Esophagus squamous epithelium (tissue), 5 donors: ENCODE data around the gene SLC29A2. TPM values are rescaled to one million over a fixed set of nuclear protein-coding genes. Genes with fewer than 3 reads are reported as not detected.

Experiments used
- DNase-seq: peaks from one replicate; lab custom pipeline; 2025; lab: John Stamatoyannopoulos, UW
- H3K27ac ChIP-seq, 4 donors: fragments of 200-600 bp; sonication (generic); one replicate each; pipeline ENCODE4 v1.5.1; 2016 to 2019; ENCODE audit warnings: mild to moderate bottlenecking in 1 of 4
- H3K27me3 ChIP-seq, 4 donors: fragments of 200-600 bp; sonication (generic); 1 replicate in 3 of 4; 2 replicates in 1 of 4; pipeline versions ENCODE4 v1.5.1 to v1.6.0; 2017 to 2021; ENCODE audit warnings: antibody characterized with exemption in 1 of 4
- H3K36me3 ChIP-seq, 3 donors: fragments of 200-600 bp; sonication (generic); one replicate each; pipeline ENCODE4 v1.5.1; 2016 to 2019
- H3K4me1 ChIP-seq, 3 donors: fragments of 200-600 bp; sonication (generic); one replicate each; pipeline ENCODE4 v1.5.1; 2017 to 2019
- H3K4me3 ChIP-seq, 4 donors: fragments of 200-600 bp; sonication (generic); 1 replicate in 3 of 4; 2 replicates in 1 of 4; pipeline ENCODE4 v1.5.1; 2016 to 2019; ENCODE audit warnings: mild to moderate bottlenecking in 2 of 4, moderate library complexity in 1 of 4
- H3K9me3 ChIP-seq, 3 donors: fragments of 200-600 bp; sonication (generic); one replicate each; pipeline ENCODE4 v1.5.1; 2016 to 2019
- POLR2A ChIP-seq, 4 donors: fragments of 450-650 bp; IDR thresholded peaks; one replicate each; pipeline ENCODE4 v1.6.1; 2017; ENCODE audit warnings: antibody characterized with exemption in 4 of 4, mild to moderate bottlenecking in 4 of 4, moderate library complexity in 3 of 4
- WGBS, 2 donors: methylation state at CpG; one replicate each; pipeline ENCODE4 v1.1.5; 2018; 5-methylcytosine and 5-hydroxymethylcytosine counted together
- intact Hi-C: fragments of 100-400 bp; cut with DNase I; formaldehyde crosslinking; loops from one replicate; pipeline ENCODE4 v1.15.0; 2022
- total RNA-seq, 4 donors: library from RNA; depleted of rRNA; stranded (reverse); fragments of >200 nt; gene quantifications; one replicate each; pipeline ENCODE4 v1.1.0, GENCODE V29; 2016
- TF ChIP-seq, protein P1 (sequence below), 6 experiments: fragments of 450-650 bp in 4 of 6; fragments of 200-600 bp in 2 of 6; sonication (generic) in 2 of 6; IDR thresholded peaks; one replicate each; pipeline ENCODE4 v1.5.1; 2016 to 2019; ENCODE audit warnings: antibody characterized with exemption in 6 of 6, mild to moderate bottlenecking in 4 of 6, moderate library complexity in 4 of 6
- donor health status: DM: yes; HTN: yes; CAD: no.

Gene SLC29A2, protein sequence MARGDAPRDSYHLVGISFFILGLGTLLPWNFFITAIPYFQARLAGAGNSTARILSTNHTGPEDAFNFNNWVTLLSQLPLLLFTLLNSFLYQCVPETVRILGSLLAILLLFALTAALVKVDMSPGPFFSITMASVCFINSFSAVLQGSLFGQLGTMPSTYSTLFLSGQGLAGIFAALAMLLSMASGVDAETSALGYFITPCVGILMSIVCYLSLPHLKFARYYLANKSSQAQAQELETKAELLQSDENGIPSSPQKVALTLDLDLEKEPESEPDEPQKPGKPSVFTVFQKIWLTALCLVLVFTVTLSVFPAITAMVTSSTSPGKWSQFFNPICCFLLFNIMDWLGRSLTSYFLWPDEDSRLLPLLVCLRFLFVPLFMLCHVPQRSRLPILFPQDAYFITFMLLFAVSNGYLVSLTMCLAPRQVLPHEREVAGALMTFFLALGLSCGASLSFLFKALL
- total RNA-seq: 1 to 10 TPM; 2.9 to 5.5 (median 4.8) TPM

DNA sequence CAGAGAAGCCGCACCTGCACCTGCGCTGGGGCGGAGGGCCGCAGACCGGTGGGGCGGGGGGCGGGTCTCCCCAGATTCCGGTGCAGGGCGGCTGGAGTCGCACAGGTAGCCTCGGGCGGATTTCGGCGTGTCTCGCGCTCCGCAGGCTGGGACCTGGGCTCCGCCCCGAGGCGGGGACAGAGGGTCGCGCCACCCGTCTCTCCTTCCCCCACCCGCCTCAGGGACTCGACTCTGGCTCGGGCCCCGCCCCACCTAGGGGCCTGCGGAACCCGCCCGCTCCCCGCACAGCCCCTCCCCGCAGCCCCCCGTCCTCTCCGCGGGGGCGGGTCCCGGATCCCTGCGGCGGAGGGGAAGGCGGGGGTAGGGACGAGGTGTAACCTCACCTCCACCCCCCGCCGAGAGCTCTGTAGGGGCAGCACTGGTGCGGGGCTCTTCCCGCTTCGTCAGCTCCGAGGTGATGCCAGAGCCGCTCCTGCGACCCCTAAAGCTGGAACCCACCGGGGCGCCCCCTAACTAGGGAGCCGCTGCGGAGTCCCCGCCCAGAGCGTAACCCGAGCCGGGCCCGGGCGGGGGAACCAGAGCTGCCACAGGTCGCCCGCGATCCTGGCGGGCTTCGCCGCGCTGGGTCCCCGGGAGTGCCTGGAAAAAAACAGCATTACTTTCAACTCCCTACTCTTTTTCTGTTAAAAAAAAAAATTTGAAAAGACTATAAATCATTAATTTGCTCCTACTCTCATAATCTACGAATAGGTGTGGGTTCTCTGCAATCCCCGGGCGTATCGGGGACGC lies at the start of gene SLC29A2:
SLC29A2 (minus strand) TSS at position 134 of the 789 bp plus-strand sequence. CDS start 169 bp downstream, outside the sequence.
- peak within 1 kb of the TSS; percentile 77 to 88 (median 82) for H3K4me3 ChIP-seq
- peaks cover 0 to 27% (median 0%) of the 10 kb centered on the region in 4 donors for H3K27me3 ChIP-seq
- H3K27ac ChIP-seq: peak within 1 kb of the TSS; percentile 81 to 83 (median 82)
- peaks cover 4 to 42% (median 9%) of the 10 kb centered on the region in 3 donors for H3K4me1 ChIP-seq
- 0 to 1% methylated on average over 7 to 9 of the region's 72 CpGs for WGBS, 2 donors
- DNase-seq: no peak
- H3K36me3 ChIP-seq: peaks cover 0 to 9% (median 0%) of the 10 kb centered on the region in 3 donors
- TF ChIP-seq, protein P1, sequence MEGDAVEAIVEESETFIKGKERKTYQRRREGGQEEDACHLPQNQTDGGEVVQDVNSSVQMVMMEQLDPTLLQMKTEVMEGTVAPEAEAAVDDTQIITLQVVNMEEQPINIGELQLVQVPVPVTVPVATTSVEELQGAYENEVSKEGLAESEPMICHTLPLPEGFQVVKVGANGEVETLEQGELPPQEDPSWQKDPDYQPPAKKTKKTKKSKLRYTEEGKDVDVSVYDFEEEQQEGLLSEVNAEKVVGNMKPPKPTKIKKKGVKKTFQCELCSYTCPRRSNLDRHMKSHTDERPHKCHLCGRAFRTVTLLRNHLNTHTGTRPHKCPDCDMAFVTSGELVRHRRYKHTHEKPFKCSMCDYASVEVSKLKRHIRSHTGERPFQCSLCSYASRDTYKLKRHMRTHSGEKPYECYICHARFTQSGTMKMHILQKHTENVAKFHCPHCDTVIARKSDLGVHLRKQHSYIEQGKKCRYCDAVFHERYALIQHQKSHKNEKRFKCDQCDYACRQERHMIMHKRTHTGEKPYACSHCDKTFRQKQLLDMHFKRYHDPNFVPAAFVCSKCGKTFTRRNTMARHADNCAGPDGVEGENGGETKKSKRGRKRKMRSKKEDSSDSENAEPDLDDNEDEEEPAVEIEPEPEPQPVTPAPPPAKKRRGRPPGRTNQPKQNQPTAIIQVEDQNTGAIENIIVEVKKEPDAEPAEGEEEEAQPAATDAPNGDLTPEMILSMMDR (IDR thresholded peaks at IDR 0.05): no peak
- TF ChIP-seq POLR2A (IDR thresholded peaks at IDR 0.05): no peak
- no peaks in the 10 kb centered on the region for H3K9me3 ChIP-seq
- intact Hi-C loops: no loop called here

DNA sequence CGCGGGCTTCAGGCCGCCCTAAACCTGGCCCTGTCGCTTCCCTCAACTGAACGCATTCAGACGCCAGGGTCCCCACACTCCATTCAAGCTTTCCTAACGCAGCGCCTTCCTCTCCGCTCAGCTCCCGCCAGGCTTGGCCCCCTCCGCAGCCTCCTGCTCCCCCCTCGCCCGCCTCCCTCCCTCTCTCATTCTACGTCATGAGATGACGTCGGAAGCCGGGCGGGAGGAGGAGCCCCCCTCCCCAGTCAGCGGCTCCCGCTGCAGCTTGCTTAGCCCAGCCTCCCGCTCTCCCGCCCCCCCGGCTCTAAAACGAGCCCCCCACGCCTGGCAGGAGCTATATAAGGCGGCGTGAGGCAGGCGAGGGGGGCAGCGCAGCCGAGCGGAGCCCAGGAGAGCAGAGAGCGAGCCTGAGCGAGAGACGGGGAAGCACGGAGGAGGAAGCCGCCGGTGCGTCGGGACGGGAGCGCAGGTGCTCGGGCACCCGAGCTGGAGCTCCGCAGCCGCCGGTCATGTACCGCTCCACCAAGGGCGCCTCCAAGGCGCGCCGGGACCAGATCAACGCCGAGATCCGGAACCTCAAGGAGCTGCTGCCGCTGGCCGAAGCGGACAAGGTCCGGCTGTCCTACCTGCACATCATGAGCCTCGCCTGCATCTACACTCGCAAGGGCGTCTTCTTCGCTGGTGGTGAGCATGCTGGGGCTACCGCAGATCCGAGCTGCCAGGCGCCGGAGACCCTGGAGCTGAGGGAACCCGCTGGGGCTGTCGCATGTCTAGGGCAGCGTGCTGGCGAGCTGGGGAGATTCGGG lies 49.3 kb upstream of the SLC29A2 start, which contains the start of gene NPAS4:
NPAS4 (plus strand) TSS at position 365 of the 806 bp plus-strand sequence; CDS start at position 510, 145 bp downstream.
- TF ChIP-seq, protein P1 (IDR thresholded peaks at IDR 0.05): no peak
- TF ChIP-seq POLR2A (IDR thresholded peaks at IDR 0.05): no peak
- no peaks in the 10 kb centered on the region for H3K9me3 ChIP-seq
- 12 to 15% methylated on average over 11 to 30 of the region's 71 CpGs for WGBS, 2 donors
- peaks cover 0 to 38% (median 6%) of the 10 kb centered on the region in 3 donors for H3K4me1 ChIP-seq
- H3K36me3 ChIP-seq: peaks cover 0 to 10% (median 0%) of the 10 kb centered on the region in 3 donors
- no peak within 1 kb of the TSS for H3K27ac ChIP-seq
- H3K4me3 ChIP-seq: no peak within 1 kb of the TSS
- H3K27me3 ChIP-seq: peaks cover 0 to 40% (median 1%) of the 10 kb centered on the region in 4 donors
- intact Hi-C loops: no loop called here
- DNase-seq: no peak

DNA sequence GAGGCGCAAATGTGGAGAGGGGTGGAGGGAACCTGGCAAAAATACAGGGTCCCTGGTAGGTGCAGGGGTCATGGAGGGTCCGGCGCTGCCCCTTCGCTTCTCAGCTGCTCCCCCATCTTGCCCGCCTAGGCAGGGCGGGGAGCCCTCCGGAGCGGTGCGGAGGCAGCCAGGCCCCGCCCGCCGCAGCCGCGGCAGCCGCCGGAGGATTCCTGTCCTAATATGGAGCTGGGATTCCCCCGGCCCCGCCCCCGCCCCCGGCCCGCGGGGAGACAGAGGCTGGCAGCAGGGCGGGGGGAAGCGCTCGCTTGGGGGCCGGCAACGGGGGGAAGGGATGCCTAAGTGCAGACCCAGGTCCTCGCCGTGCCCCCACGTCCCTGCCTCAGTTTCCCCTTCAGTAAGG lies 48.3 kb upstream of the SLC29A2 start:
- Histone ChIP-seq H3K4me3 (no peak overlapping the region), H3K27ac (no peak overlapping the region), H3K4me1 (peaks cover 0 to 38% (median 6%) of the 10 kb centered on the region in 3 donors), H3K27me3 (peaks cover 0 to 51% (median 1%) of the 10 kb centered on the region in 4 donors), H3K36me3 (peaks cover 0 to 10% (median 0%) of the 10 kb centered on the region in 3 donors), H3K9me3 (no peaks in the 10 kb centered on the region)
- WGBS, 2 donors: 4 to 6% methylated on average over 4 to 10 of the region's 30 CpGs
- TF ChIP-seq, protein P1 (IDR thresholded peaks at IDR 0.05): no peak
- TF ChIP-seq POLR2A (IDR thresholded peaks at IDR 0.05): no peak
- DNase-seq: no peak
- intact Hi-C loops: no loop called here

DNA sequence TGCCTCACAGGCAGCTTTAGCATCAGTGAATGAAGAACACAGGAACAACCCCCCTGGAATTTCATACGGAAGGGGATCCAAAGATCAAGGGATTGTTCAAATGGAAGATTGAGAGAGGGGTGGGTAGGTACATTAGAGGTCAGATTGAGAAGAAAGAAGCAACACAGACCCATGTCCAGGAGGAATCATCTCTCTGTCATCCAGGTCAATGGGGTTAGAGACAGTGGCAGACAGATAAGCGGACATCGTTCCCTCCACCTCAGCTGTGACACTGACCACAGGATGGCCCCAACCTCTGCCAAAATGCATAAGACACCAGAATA lies 47.4 kb upstream of the SLC29A2 start:
- peak overlapping the region in 2 of 4 donors; percentile 61 to 75 for H3K27ac ChIP-seq
- no peaks in the 10 kb centered on the region for H3K9me3 ChIP-seq
- H3K4me3 ChIP-seq: no peak overlapping the region
- H3K4me1 ChIP-seq: peaks cover 0 to 38% (median 6%) of the 10 kb centered on the region in 3 donors
- DNase-seq: no peak
- peaks cover 0 to 3% (median 0%) of the 10 kb centered on the region in 3 donors for H3K36me3 ChIP-seq
- intact Hi-C loops: no loop called here
- H3K27me3 ChIP-seq: peaks cover 0 to 60% (median 1%) of the 10 kb centered on the region in 4 donors
- TF ChIP-seq POLR2A (IDR thresholded peaks at IDR 0.05): no peak
- TF ChIP-seq, protein P1 (IDR thresholded peaks at IDR 0.05): no peak
- WGBS, 2 donors: 59 to 64% methylated on average over 3 of the region's 3 CpGs
